ENCODE measurements around the gene PLCG2.
A peak's percentile ranks its signal among the peaks of the same experiment; 100 is the strongest.
"Not testable (repeated sequence)": the region's sequence is repeated elsewhere in the genome, so short reads cannot be mapped to it uniquely, and the experiment has no call there.

Gene PLCG2

GRCh38 chr16:82009789-82010188, 230.7 kb downstream of the PLCG2 start:
- DNase-seq, result not testable (repeated sequence)

GRCh38 chr16:82010649-82011048, 231.6 kb downstream of the PLCG2 start:
- no peak for DNase-seq

GRCh38 chr16:82011199-82011641, 232.1 kb downstream of the PLCG2 start, which contains the start of gene SDR42E1:
Gene SDR42E1 (minus strand): TSS chr16:82011470. CDS start chr16:82000858, 10,612 bp downstream.
- peak; percentile 50 for DNase-seq
